Hepatic stellate cell (primary cell): ENCODE data around the gene RAB23.

Experiments used
- DNase-seq: peaks from one replicate; pipeline ENCODE4 v3.0.0; 2011; ENCODE audit warnings: low spot score

Gene RAB23

DNA sequence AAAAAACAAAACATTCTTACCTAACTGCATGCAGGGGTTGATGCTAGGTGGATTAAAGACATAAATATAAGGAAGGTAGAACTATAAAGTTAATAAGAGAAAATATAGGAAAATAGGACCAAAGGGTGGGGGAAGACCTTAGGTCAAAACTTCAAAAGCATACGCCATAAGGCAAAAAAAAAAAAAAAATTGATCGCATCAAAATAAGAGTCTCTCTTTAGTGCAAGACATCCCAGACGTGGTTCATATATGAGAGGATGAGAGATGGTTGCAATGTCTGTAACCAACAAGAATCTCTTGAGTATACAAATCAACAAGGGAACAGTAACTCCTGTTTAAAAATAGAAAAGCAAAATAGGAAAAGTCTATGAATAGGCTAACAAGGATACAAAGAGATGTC is 41.5 kb downstream of the RAB23 start:
- DNase-seq: no peak

DNA sequence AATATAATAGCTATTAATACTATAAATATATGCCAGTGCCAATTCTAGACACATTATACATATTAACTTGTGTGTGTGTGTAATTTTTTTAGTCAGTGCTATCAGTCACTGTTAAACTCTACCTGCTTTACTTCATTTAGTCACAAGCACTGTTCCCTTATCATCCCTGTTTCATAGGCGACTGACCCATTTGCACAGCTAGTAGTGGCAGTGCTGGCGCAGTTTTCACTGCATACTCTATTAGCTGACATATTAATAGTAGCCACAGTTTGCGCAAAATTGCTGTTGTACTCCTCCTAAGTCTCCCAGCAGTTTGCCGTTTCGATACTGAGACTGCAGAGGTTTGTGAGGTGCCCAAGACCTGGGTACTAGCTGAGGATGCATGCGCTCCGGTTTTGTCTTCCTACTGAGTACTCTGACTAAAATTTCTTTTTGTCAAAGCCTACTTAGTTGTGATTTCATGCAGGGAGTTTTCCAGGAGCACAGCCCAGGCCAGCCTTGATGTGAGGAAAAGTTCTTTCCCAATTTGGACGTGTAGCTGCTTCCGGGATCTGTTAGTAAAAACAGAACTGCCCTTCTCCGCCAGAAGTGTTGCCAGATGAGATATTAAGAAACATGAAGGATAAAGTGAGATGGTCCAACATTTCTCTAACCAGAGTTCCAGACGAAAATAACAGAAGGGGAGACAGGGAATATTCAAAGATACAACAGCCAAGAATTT is 44.4 kb downstream of the RAB23 start:
- no peak for DNase-seq

DNA sequence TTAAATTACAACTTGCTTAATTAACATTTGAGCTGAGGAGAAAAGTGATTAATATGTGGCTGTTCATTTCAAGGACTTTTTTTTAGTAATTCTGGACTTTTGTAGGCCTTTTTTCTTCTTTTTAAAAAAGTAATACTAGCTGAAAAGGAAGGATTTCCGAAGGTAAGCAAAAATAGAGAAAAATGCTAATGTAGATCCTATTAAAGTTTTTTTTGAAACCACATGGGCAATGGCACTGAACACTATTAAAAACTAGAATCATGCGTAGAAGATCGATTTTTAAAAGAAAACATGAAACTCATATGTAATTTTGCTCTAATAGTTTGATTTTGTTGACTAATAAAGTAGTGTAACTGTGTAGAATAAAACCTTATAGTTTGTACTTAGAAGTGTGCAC is 47.6 kb downstream of the RAB23 start:
- no peak for DNase-seq

DNA sequence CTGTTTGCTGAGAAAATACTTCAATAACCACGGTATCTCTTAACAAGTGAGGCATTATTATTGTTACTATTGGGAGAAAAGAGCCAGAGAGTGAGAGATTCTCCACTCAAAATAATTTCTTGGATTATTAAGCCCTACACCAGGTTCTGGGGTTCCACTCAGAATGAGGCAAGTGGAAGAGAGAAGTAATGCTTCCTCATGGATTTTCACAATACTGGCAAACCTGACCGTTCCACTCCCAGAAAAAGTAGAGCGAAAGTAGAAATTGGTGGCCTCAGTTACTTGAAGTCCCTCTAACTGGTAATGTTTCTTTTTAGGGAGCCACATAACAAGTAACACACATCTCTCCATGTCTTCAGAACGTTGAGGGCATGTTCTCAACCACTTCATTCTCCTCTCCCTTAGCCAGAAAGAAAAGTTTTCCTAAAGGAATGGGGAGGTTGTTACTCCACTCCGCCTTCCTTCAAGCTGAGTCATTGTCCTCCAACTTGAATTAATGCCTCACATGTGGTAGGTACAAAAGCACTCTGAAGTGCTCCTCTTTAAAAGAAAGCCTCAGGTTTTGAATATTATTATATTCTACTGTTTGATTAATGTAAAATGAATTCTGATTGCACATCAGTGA is 48.1 kb downstream of the RAB23 start:
- peak; percentile 47 for DNase-seq

DNA sequence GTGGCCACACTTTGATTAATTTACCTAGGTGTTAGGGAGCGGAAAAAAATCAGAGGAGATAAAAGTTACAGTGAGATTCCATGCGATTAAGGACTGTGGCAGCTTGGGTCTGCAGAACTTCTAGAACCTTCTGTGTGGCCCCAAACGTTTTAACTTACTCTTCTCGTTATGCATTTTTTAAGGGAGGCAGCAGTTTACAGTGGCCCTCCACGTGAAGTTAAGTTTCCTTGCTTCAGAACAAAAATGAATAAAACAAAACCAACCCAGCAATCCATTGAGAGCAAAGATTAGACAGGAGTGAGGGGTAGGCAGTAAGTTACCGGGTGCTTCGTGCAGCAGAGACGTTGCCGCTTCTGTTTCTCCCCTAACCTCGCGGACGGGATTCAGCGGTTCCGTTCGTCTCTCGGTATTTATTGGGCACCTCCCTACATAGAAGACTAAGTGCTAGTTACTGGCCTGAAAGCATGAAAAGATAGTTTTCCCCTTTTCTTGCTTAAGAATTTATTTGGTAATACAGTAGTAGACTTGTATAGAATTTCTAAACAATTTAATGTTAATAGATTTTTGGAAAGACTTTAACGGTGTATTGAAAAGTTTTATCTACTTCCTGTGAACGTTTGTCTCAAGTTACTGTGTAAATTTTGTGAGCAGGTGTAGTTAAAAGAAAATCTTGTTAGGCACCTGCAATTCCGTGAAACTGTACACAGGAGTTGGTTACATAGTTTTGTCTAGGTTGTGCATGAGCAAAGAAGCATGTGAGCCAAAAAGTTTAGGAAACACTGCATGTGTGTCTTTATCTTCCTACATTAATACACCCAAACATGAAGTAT is 48.8 kb downstream of the RAB23 start:
- DNase-seq: peak; percentile 12

DNA sequence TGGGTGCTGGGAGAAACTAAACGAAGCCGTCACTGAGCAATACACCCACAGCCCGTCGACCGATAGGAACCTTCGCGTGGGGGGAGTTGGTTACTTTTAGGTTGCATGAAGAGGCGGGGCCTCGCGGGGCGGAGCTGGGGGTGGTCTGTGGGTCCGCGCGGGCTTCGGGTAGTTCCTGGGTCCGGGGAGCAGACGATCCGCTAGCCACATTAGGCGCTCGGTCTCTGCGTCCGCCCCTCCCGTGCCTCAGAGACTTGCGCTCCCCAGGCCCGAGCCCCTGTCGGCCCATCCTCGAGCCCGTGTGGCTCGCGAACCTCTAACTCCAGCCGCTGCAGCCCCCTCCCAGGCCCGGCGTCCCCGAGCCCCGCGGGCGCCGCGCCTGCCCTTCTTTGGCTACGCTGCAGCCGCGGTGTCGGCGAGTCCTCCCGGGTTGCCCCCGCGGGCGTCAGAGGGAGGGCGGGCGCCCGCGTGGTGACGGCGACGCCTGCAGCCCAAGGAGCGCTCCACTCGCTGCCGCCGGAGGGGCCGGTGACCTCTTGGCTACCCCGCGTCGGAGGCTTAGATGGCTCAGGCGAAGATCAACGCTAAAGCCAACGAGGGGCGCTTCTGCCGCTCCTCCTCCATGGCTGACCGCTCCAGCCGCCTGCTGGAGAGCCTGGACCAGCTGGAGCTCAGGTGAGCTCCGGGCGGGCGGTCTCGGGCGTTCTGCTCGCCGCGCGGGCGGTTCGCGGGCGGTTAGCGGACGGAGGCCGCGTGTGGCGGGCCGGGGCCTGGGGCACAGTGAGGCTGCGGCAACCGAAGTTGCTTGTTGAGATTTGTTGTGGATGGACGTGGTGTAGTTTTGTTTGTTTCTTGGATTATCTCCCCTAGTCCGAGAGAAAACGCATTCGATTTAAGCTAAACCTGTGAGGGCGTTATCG is 49.7 kb downstream of the RAB23 start, which contains the start of gene BAG2:
BAG2 (plus strand) TSS at position 191 of the 920 bp plus-strand sequence; CDS start at position 563, 372 bp downstream.
- DNase-seq: peak; percentile 84

DNA sequence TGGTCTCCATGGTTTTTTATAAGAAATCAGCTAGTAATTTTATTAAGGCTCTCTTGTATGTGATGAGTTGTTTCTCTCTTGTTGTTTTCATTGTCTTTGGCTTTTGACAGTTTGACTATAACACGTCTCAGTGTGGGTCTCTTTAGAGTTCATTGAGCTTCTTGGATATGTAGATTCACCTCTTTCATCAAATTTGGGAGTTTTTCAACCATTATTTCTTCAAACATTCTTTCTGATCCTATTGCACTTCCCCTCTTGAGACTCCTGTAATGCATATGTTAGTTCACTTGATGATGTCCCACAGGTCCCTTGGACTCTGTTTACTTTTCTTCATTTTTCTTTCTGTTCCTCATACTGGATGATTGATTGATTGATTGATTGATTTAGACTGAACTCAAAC is 57.0 kb downstream of the RAB23 start:
- no peak for DNase-seq

DNA sequence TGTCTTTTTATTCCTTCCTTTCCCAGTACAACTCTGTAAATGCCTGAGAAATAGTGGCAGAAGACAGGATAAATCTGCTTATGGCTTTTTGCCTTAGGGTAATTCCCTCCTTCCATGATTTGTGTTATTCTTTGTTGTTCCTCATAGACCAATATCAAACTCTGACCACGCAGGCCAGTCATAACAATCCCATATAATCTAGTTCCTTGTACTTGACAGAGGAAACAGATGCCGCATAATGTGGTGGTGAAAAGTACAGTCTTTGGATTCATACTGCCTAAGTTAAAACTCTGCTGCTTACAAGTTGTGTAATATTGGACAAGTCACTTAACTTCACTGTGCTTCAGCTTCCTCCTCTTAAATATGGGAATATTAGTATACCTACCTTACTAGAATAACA is 58.2 kb downstream of the RAB23 start:
- no peak for DNase-seq

DNA sequence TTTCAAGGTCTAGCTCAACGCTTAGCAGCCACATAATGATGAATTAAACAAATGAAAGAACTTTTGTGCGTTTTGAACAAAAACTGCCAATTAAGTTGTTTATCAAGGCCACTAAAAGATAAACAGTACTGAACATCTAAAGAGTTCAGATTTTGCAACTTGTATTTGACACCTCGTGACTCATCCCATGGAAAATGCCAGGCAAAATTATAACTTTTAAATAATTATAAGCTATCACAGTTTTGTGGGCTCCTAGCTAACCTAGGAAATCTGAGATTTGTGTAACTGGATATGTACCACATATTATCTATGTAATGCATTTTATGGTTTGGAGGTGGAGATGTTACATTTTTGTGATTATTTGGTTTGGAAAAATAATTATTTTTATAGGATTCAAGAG is 59.6 kb downstream of the RAB23 start:
- DNase-seq: no peak

DNA sequence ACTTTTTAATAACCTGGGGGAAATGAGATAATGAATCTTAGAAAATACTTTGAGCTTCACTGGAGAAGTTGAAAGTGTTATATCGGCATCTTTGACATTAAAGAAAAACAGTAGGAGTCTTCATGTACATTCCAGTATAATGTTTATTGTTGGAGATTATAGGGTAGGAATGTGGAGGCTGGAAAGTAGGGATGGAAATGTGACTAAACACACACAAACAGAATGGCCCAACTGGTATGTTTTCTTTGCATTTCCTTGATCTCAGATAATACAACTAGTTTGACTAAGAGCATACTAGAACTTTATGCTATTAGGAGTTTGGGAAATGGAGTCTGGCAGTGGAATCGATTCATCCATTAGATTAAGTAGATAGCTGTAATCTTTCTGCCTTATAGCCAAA is 60.1 kb downstream of the RAB23 start:
- no peak for DNase-seq

DNA sequence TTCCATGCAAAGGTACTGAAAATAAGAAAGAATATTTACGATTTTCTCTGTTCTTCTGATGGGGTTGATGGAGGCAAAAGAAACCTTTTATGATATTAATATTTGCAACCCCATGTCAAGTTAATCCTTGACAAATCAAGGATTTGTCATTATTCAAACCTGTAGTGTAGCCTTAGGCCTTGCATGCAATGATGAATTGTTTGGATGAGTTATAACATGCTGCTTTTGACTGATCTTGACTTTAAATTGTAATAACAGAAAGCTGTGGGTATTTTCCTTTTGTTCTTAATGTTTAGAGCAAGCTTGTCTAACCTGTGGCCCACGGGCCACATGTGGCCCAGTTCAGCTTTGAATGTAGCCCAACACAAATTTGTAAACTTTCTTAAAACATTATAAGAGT is 63.0 kb downstream of the RAB23 start:
- no peak for DNase-seq

DNA sequence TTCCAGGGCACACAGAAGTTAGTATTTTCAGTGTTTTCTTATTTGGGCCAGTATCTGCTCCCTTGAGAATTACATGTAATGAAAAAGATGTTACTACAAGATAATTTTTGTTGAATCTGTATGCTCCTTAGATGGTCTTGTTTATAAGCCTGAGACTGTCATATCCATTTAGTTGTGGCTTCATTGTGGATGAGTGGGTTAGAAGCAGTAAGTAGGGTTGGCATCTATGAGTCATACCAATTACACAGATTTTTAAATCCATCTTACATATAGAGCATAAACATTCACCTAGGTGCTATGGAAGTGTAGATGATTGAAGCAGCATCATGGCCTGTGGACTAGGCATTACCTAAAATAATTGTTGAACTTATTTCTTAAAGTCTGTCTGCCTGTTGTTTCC is 63.4 kb downstream of the RAB23 start:
- DNase-seq: no peak

DNA sequence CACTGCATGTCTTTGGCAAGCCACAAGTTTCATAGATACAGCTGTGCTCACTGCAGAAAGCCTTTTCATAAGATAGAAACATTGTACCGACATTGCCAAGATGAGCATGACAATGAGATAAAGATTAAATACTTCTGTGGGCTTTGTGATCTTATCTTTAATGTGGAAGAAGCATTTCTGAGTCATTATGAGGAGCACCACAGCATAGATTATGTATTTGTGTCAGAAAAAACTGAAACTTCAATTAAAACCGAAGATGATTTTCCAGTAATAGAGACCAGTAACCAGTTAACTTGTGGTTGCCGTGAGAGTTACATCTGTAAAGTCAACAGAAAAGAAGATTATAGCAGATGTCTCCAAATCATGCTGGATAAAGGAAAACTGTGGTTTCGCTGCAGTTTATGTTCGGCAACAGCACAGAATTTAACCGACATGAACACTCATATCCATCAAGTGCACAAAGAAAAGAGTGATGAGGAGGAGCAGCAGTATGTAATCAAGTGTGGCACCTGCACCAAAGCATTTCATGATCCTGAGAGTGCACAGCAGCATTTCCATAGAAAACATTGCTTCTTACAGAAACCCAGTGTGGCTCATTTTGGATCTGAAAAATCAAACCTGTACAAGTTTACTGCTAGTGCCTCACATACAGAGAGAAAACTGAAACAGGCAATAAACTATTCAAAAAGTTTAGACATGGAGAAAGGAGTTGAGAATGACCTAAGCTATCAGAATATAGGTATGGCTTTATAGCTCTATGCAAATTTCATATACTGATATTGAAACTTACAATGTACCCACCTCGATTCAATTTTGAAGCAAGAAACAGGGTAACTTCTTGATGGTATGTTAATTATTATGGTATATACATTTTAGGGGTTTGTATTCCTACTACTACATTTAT is 73.9 kb downstream of the RAB23 start:
- DNase-seq: no peak

DNA sequence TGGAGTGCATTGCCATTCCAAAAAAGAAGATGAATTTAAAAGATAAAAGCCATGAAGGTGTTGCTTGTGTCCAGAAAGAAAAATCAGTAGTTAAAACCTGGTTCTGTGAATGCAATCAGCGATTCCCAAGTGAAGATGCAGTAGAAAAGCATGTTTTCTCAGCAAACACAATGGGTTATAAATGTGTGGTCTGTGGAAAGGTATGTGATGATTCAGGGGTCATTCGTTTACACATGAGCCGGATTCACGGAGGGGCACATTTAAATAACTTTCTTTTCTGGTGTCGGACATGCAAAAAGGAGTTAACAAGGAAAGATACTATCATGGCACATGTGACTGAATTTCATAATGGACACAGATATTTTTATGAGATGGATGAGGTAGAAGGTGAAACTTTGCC is 74.7 kb downstream of the RAB23 start:
- no peak for DNase-seq

DNA sequence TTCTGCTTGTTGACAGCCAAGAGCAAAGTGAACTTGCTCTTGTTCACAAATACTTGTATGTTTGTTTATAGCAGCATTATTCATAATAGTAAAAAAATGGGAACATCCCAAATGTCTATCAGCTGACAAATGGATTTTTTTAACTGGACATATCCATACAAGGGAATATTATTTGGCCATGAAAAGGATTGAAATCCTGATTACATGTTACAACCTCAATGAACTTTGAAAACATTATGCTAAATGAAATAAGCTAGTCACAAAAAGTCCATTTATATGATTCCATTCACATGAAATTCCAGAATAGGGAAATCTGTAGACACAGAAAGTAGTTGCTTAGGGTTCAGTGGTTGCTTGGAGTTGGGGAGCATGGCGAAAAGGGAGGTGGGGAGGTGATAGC is 78.4 kb downstream of the RAB23 start:
- no peak for DNase-seq

DNA sequence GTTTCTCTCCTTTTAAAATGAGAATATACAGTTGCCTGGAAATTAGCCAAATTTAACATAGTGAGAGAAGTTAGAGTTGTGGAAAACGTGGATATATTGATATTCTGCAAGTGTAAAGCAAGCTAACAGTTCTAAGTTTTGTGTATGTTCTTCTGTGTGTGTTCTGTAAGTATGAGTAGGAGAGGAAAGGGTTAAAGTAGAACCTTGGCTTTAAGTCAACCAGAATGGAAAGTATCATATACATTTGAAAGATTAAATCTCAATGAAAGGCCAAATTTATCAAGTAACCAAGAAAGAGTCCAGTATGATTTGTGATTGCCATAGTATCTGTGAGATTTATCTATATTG is 80.0 kb downstream of the RAB23 start:
- no peak for DNase-seq

DNA sequence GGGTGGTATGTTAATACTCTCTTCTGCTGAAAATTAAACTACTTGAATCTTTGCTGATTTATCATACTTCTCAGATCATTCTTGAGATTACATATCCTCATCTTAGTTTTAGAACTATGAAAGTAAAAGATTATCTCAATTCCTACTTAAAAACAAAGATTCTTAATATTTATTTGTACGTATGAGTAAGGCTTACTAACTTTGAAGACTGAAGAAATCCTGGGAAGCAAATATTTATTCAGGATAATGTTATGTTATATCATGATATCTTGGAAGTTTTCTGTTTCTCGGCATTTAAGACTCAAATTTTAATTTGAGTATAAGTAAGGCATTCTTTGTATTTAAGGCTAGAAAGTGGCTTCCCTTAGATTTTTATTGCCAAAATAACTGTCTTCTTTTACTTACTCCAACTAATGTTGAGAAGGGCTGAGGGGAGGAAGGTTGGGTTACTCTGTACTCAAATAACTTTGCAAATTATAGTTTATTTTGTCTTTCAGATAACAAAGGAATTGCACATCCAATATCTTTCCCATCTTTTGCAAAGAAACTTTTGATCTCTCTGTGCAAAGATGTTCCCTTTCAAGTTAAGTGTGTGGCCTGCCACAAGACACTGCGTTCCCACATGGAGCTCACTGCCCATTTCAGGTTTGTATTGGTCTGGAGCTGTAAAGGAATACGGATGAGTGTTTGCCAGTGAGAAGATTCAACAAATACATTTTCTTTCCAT is 80.5 kb downstream of the RAB23 start:
- no peak for DNase-seq

DNA sequence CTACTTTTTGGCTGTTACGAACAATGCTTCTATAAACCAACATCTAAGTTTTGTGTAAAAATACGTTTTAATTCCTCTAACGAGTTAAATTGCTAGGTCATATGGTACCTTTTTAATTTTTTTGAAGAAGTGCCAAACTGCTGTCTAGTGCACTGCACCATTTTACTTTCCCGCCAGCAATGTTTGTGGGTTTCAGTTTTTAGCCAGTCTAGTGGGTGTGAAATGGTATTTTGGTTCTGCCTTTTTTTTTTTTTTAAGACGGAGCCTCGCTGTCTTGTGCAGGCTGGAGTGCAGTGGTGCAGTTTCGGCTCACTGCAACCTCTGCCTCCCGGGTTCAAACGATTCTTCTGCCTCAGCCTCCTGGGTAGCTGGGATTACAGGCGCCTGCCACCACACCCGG is 84.1 kb downstream of the RAB23 start:
- no peak for DNase-seq

DNA sequence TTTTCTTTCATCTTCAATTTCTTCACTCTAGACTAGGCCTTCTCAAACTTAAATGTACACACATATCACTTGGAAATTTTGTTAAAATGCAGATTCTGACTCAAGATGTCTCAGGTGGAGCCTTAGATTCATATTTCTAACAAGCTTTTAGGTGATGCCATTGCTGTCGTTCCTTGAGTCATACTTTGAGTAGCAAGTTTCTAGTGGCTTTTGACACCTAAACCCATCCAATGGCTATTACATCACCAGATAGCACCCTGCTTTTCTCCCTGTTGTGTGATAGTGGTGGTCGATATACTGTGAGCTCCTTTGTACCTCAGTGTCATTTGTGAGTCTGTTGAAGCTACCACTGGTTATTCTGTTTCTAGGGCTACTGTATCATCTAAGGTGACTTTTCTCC is 84.8 kb downstream of the RAB23 start:
- DNase-seq: no peak
